Parathyroid adenoma (tissue), 2 donors: Measurements from ENCODE around the gene PRMT2.

Experiments
- H2AFZ ChIP-seq: fragments of 300-600 bp; sonication (generic); one replicate; pipeline ENCODE4 v1.7.0; 2017; ENCODE audit warnings: antibody characterized with exemption, mild to moderate bottlenecking
- H3K27ac ChIP-seq: fragments of 300-600 bp; sonication (generic); one replicate; pipeline ENCODE4 v1.7.0; 2017
- H3K27me3 ChIP-seq: fragments of 300-600 bp; sonication (generic); one replicate; pipeline ENCODE4 v1.7.0; 2017; ENCODE audit warnings: low read length; ENCODE audit not compliant: control insufficient read depth, insufficient read depth
- H3K36me3 ChIP-seq: fragments of 300-600 bp; sonication (generic); one replicate; pipeline ENCODE4 v1.7.0; 2017; ENCODE audit warnings: low read length; ENCODE audit not compliant: control insufficient read depth, insufficient read depth
- H3K4me1 ChIP-seq: fragments of 300-600 bp; sonication (generic); one replicate; pipeline ENCODE4 v1.7.0; 2017; ENCODE audit warnings: control low read depth
- H3K4me2 ChIP-seq: fragments of 300-600 bp; sonication (generic); one replicate; pipeline ENCODE4 v1.7.0; 2017; ENCODE audit warnings: low read length
- H3K4me3 ChIP-seq: fragments of 300-600 bp; sonication (generic); one replicate; pipeline ENCODE4 v1.7.0; 2017; ENCODE audit warnings: low read depth, low read length
- H3K79me2 ChIP-seq: fragments of 300-600 bp; sonication (generic); one replicate; pipeline ENCODE4 v1.7.0; 2017; ENCODE audit warnings: control low read depth
- H3K9ac ChIP-seq: fragments of 300-600 bp; sonication (generic); one replicate; pipeline ENCODE4 v1.7.0; 2017; ENCODE audit warnings: mild to moderate bottlenecking
- H3K9me3 ChIP-seq: fragments of 300-600 bp; sonication (generic); one replicate; pipeline ENCODE4 v1.7.0; 2017; ENCODE audit warnings: low read length; ENCODE audit not compliant: control insufficient read depth
- CTCF ChIP-seq: fragments of 300-600 bp; sonication (generic); IDR thresholded peaks from one replicate; pipeline ENCODE4 v1.7.0; 2017; ENCODE audit warnings: antibody characterized with exemption, mild to moderate bottlenecking
- donor health status: primary hyperparathyroidism.

Gene PRMT2

GRCh38 chr21:46664316-46664995 is 29.0 kb downstream of the PRMT2 start:
- Histone ChIP-seq H3K9me3 (no peaks in the 10 kb centered on the region), H2AFZ (no peak overlapping the region), H3K36me3 (no peaks in the 10 kb centered on the region), H3K79me2 (no peaks in the 10 kb centered on the region), H3K27ac (no peak overlapping the region), H3K9ac (no peak overlapping the region), H3K4me1 (no peaks in the 10 kb centered on the region), H3K27me3 (no peaks in the 10 kb centered on the region), H3K4me2 (no peak overlapping the region), H3K4me3 (no peak overlapping the region)
- TF ChIP-seq CTCF = no peak

- Histone ChIP-seq H3K4me3 (no peak overlapping the region), H3K27ac (no peak overlapping the region), H3K4me2 (no peak overlapping the region), H3K36me3 (no peaks in the 10 kb centered on the region), H2AFZ (no peak overlapping the region), H3K27me3 (no peaks in the 10 kb centered on the region), H3K9me3 (no peaks in the 10 kb centered on the region), H3K4me1 (no peaks in the 10 kb centered on the region), H3K79me2 (no peaks in the 10 kb centered on the region), H3K9ac (no peak overlapping the region)
- TF ChIP-seq CTCF = no peak
These were observed 30.1 kb downstream of the PRMT2 start for GRCh38 chr21:46665566-46665965.

DNA sequence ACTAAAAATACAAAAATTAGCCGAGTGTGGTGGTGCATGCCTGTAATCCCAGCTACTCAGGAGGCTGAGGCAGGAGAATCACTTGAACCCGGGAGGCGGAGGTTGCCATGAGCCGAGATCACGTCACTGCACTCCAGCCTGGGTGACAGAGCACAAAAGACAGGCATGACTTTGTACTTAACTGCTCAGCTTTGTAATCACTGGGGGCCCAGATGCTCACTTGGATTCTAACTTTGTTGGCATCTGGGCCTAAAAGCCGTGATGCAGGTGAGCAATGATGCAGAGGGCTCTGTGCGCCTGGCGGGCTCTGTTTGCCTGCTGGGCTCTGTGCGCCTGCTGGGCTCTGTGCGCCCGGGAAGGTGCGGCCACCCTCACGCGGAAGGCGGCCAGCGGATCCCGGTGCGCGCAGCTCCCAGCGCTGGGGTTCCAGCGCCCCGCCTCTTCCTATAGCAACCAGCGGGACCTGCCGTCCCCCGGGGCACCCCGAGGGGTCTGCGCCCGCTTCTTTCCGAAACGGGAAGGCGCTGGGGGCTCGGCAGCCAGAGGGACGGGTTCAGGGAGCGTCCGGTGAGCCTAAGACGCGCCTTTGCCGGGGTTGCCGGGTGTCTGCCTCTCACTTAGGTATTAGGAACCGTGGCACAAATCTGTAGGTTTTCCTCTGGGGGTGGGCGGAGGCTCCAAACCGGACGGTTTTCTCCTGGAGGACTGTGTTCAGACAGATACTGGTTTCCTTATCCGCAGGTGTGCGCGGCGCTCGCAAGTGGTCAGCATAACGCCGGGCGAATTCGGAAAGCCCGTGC is 31.7 kb downstream of the PRMT2 start:
- Histone ChIP-seq H3K79me2 (no peaks in the 10 kb centered on the region), H3K36me3 (no peaks in the 10 kb centered on the region), H3K27ac (no peak overlapping the region)

GRCh38 chr21:46667741-46668380 is 32.4 kb downstream of the PRMT2 start:
- no peaks in the 10 kb centered on the region for H3K4me1 ChIP-seq
- no peak overlapping the region for H2AFZ ChIP-seq
- no peaks in the 10 kb centered on the region for H3K9me3 ChIP-seq
- H3K27ac ChIP-seq = no peak overlapping the region
- peak overlapping the region; percentile 34 for H3K4me3 ChIP-seq
- H3K4me2 ChIP-seq = peak overlapping the region; percentile 62
- no peak overlapping the region for H3K9ac ChIP-seq
- no peaks in the 10 kb centered on the region for H3K36me3 ChIP-seq
- no peaks in the 10 kb centered on the region for H3K27me3 ChIP-seq
- no peak for TF ChIP-seq CTCF
- no peaks in the 10 kb centered on the region for H3K79me2 ChIP-seq

More for the DNA sequence above, 31.7 kb downstream of the PRMT2 start:
- H3K27me3 ChIP-seq = no peaks in the 10 kb centered on the region
- no peak for TF ChIP-seq CTCF
- H3K9ac ChIP-seq = no peak overlapping the region
- H2AFZ ChIP-seq = no peak overlapping the region
- peak overlapping the region; percentile 62 for H3K4me2 ChIP-seq
- H3K4me1 ChIP-seq = no peaks in the 10 kb centered on the region
- peak overlapping the region; percentile 34 for H3K4me3 ChIP-seq
- H3K9me3 ChIP-seq = no peaks in the 10 kb centered on the region
